Posterior vena cava (tissue), 2 donors: ENCODE measurements around the gene HTR4. TPM values are rescaled to one million over a fixed set of nuclear protein-coding genes. Genes with fewer than 3 reads are reported as not detected.
"Not testable (repeated sequence)": the region's sequence is repeated elsewhere in the genome, so short reads cannot be mapped to it uniquely, and the experiment has no call there.

Experiments
- DNase-seq: peaks from one replicate; pipeline ENCODE4 v3.0.0-alpha.2; 2020; ENCODE audit warnings: low spot score
- intact Hi-C, 2 donors: fragments of 100-400 bp; cut with DNase I; formaldehyde crosslinking; loops; one replicate each; pipeline versions ENCODE4 v1.14.1 to v1.14.2; 2022 to 2023
- total RNA-seq, 2 donors: library from RNA; stranded (reverse); fragmentation: NEBNext Ultra II Directional; extraction: Animal tissue kit (Norgen Biotek cat#: 25700); gene quantifications; one replicate each; pipeline ENCODE4 v1.2.1, GENCODE V29; 2021
- donor health status: DM: yes; HTN: yes; CAD: no.
- donor health status: DM: yes; HTN: yes; CAD: no.

Gene HTR4
- total RNA-seq, 2 donors from 2014 or later: 0.32 to 0.33 TPM

- intact Hi-C loops: no loop called here
- DNase-seq: no peak
Measured at GRCh38 chr5:148554621-148555020, 99.7 kb downstream of the HTR4 start.

GRCh38 chr5:148543727-148544126 lies 110.6 kb downstream of the HTR4 start:
- intact Hi-C loops: no loop called here
- DNase-seq: no peak

GRCh38 chr5:148542812-148543211 lies 111.5 kb downstream of the HTR4 start:
- intact Hi-C loops: no loop called here
- no peak for DNase-seq

GRCh38 chr5:148541054-148541835 lies 113.1 kb downstream of the HTR4 start:
- DNase-seq: no peak
- intact Hi-C loops: no loop called here

GRCh38 chr5:148540647-148541046 lies 113.7 kb downstream of the HTR4 start:
- intact Hi-C loops: no loop called here
- no peak for DNase-seq

GRCh38 chr5:148539851-148540250 lies 114.5 kb downstream of the HTR4 start:
- no peak for DNase-seq
- intact Hi-C loops: no loop called here

- intact Hi-C loops: no loop called here
Measured at GRCh38 chr5:148535190-148535589, 119.1 kb downstream of the HTR4 start.

GRCh38 chr5:148532969-148533670 lies 121.2 kb downstream of the HTR4 start:
- no peak for DNase-seq
- intact Hi-C loops: no loop called here

More at GRCh38 chr5:148535190-148535589, 119.1 kb downstream of the HTR4 start:
- DNase-seq: no peak

- intact Hi-C loops, DNase-seq: not testable (repeated sequence)
Measured at GRCh38 chr5:148529450-148529849, 124.9 kb downstream of the HTR4 start.

GRCh38 chr5:148524721-148525120 lies 129.6 kb downstream of the HTR4 start:
- DNase-seq: no peak

GRCh38 chr5:148523139-148523538 lies 131.2 kb downstream of the HTR4 start:
- intact Hi-C loops: no loop called here
- no peak for DNase-seq

More at GRCh38 chr5:148524721-148525120, 129.6 kb downstream of the HTR4 start:
- intact Hi-C loops: no loop called here

- DNase-seq: no peak
- intact Hi-C loops: no loop called here
Measured at GRCh38 chr5:148515460-148515859, 138.9 kb downstream of the HTR4 start.

- no peak for DNase-seq
- intact Hi-C loops: no loop called here
Measured at GRCh38 chr5:148514344-148514743, 140.0 kb downstream of the HTR4 start.

GRCh38 chr5:148512498-148512897 lies 141.8 kb downstream of the HTR4 start:
- no peak for DNase-seq

GRCh38 chr5:148511810-148512347 lies 142.4 kb downstream of the HTR4 start:
- no peak for DNase-seq
- intact Hi-C loops: no loop called here

More at GRCh38 chr5:148512498-148512897, 141.8 kb downstream of the HTR4 start:
- intact Hi-C loops: no loop called here

GRCh38 chr5:148509893-148510292 lies 144.4 kb downstream of the HTR4 start:
- DNase-seq: no peak
- intact Hi-C loops: no loop called here

- no peak for DNase-seq
- intact Hi-C loops: no loop called here
Measured at GRCh38 chr5:148507648-148508047, 146.7 kb downstream of the HTR4 start.

GRCh38 chr5:148499452-148499851 lies 154.9 kb downstream of the HTR4 start:
- no peak for DNase-seq
- intact Hi-C loops: no loop called here

GRCh38 chr5:148497757-148498156 lies 156.6 kb downstream of the HTR4 start:
- DNase-seq: no peak
- intact Hi-C loops: no loop called here

GRCh38 chr5:148492351-148492750 lies 162.0 kb downstream of the HTR4 start:
- intact Hi-C loops: no loop called here
- DNase-seq: no peak
